A549 (cell line): Measurements from ENCODE around the gene TMEM186. TPM values are rescaled to one million over a fixed set of nuclear protein-coding genes. Genes with fewer than 3 reads are reported as not detected.
A peak's percentile ranks its signal among the peaks of the same experiment; 100 is the strongest.

Experiments used
- ATAC-seq, 2 experiments: fragments of 200-7000 bp in 1 of 2; fragments of >200 bp in 1 of 2; cut with Nextera tagmentation in 1 of 2; cut with Tn5 transposase in 1 of 2; 3 replicates each; pipeline versions ENCODE4 v1.8.0 to v1.9.1; 2018 to 2020; ENCODE audit warnings: mild to moderate bottlenecking in 1 of 2, moderate library complexity in 1 of 2
- CTCF ChIA-PET: fragments of 300-600 bp; sonication (Branson Sonifier 250); formaldehyde crosslinking; extraction: SDS; loops from one replicate; lab custom pipeline; 2021; ENCODE audit warnings: antibody characterized with exemption, inconsistent platforms; lab: Yijun Ruan, JAX
- POLR2A ChIA-PET: fragments of 350-600 bp; formaldehyde crosslinking; extraction: SDS; loops from one replicate; lab custom pipeline; 2021; ENCODE audit warnings: antibody characterized with exemption, inconsistent platforms; lab: Yijun Ruan, JAX
- DNase-seq, 2 experiments: peaks; one replicate each; pipeline versions ENCODE4 v3.0.0 to v3.0.0-alpha.2; 2011 to 2016; ENCODE audit warnings: low read depth in 1 of 2, low spot score in 1 of 2
- FAIRE-seq: peaks from 2 replicates; lab custom pipeline; 2011; peaks lifted over from hg19 to GRCh38; lab: Jason Lieb, UNC
- H3K27ac ChIP-seq, 2 experiments: fragments of >200 bp; sonication (Bioruptor Twin); formaldehyde crosslinking; 3 replicates each; pipeline ENCODE4 v1.5.1; 2016 to 2017
- H3K4me1 ChIP-seq: fragments of >200 bp; sonication (Bioruptor Twin); formaldehyde crosslinking; 3 replicates; pipeline ENCODE4 v1.6.1; 2016
- H3K4me2 ChIP-seq: fragments of >200 bp; sonication (Bioruptor Twin); formaldehyde crosslinking; 3 replicates; pipeline ENCODE4 v1.6.1; 2016
- H3K4me3 ChIP-seq: fragments of >200 bp; sonication (Bioruptor Twin); formaldehyde crosslinking; 3 replicates; pipeline ENCODE4 v1.5.1; 2016
- H3K9me3 ChIP-seq: fragments of >200 bp; sonication (Bioruptor Twin); formaldehyde crosslinking; 3 replicates; pipeline ENCODE4 v1.6.1; 2016
- ATOH8 ChIP-seq: fragments of 250-450 bp; sonication (Bioruptor Pico); IDR thresholded peaks from 2 replicates; pipeline ENCODE4 v1.5.0; 2020; ENCODE audit warnings: low read depth, mild to moderate bottlenecking, moderate library complexity
- BCL3 ChIP-seq: fragments of >200 bp; sonication (Bioruptor Twin); formaldehyde crosslinking; IDR thresholded peaks from 3 replicates; pipeline ENCODE4 v1.6.1; 2016
- BHLHE40 ChIP-seq: IDR thresholded peaks from 2 replicates; pipeline ENCODE4 v1.6.1; 2012; ENCODE audit warnings: low read depth, low read length, inconsistent platforms
- CBX8 ChIP-seq: fragments of 200-600 bp; sonication (generic); IDR thresholded peaks from 2 replicates; pipeline ENCODE4 v1.6.1; 2016
- CHD4 ChIP-seq: fragments of 200-600 bp; sonication (generic); IDR thresholded peaks from 2 replicates; pipeline ENCODE4 v1.6.1; 2016; ENCODE audit warnings: antibody characterized with exemption, mild to moderate bottlenecking, borderline replicate concordance
- CTCF ChIP-seq: fragments of >200 bp; sonication (Bioruptor Twin); formaldehyde crosslinking; IDR thresholded peaks from 3 replicates; pipeline ENCODE4 v1.5.1; 2016
- E2F6 ChIP-seq: IDR thresholded peaks from 2 replicates; pipeline ENCODE4 v1.6.1; 2012; ENCODE audit warnings: low read depth, borderline replicate concordance
- EHF ChIP-seq: fragments of 250-450 bp; sonication (Bioruptor Pico); IDR thresholded peaks from 2 replicates; pipeline ENCODE4 v1.5.0; 2020; ENCODE audit warnings: mild to moderate bottlenecking
- EHMT2 ChIP-seq: fragments of 200-600 bp; sonication (generic); IDR thresholded peaks from 2 replicates; pipeline ENCODE4 v1.6.1; 2016; ENCODE audit warnings: antibody characterized with exemption, low read depth, mild to moderate bottlenecking, moderate library complexity
- ESRRA ChIP-seq: fragments of 150-350 bp; IDR thresholded peaks from 2 replicates; pipeline ENCODE4 v1.6.1; 2014; ENCODE audit warnings: mild to moderate bottlenecking, low read length, borderline replicate concordance
- FOXS1 ChIP-seq: fragments of 250-450 bp; sonication (Bioruptor Pico); IDR thresholded peaks from 2 replicates; pipeline ENCODE4 v1.5.0; 2020; ENCODE audit warnings: mild to moderate bottlenecking, moderate library complexity
- GATA3 ChIP-seq: IDR thresholded peaks from 2 replicates; pipeline ENCODE4 v1.6.1; 2012; ENCODE audit warnings: borderline replicate concordance
- HDAC2 ChIP-seq: fragments of 200-600 bp; sonication (generic); IDR thresholded peaks from 2 replicates; pipeline ENCODE4 v1.6.1; 2016
- HEYL ChIP-seq: fragments of 250-450 bp; sonication (Bioruptor Pico); IDR thresholded peaks from 2 replicates; pipeline ENCODE4 v1.8.0; 2021; ENCODE audit warnings: mild to moderate bottlenecking, moderate library complexity
- HOXA7 ChIP-seq: fragments of 250-450 bp; sonication (Bioruptor Pico); IDR thresholded peaks from 2 replicates; pipeline ENCODE4 v1.5.0; 2020; ENCODE audit warnings: mild to moderate bottlenecking, moderate library complexity
- HOXB5 ChIP-seq: fragments of 250-450 bp; sonication (Bioruptor Pico); IDR thresholded peaks from 2 replicates; pipeline ENCODE4 v1.5.0; 2020; ENCODE audit warnings: mild to moderate bottlenecking, moderate library complexity
- JUN ChIP-seq, 2 experiments: fragments of >200 bp; sonication (Bioruptor Twin); formaldehyde crosslinking; IDR thresholded peaks; 2 replicates in 1 of 2; 3 replicates in 1 of 2; pipeline ENCODE4 v1.6.1; 2016 to 2017
- JUNB ChIP-seq: fragments of >200 bp; sonication (Bioruptor Twin); formaldehyde crosslinking; IDR thresholded peaks from 2 replicates; pipeline ENCODE4 v1.6.1; 2016
- MYC ChIP-seq: IDR thresholded peaks from 2 replicates; pipeline ENCODE4 v1.6.1; 2012; ENCODE audit warnings: mild to moderate bottlenecking, inconsistent platforms, low read length, improper control_type of control experiment, borderline replicate concordance
- NFE2L2 ChIP-seq: fragments of 150-350 bp; conservative IDR thresholded peaks from 2 replicates; pipeline ENCODE4 v1.6.1; 2014; ENCODE audit warnings: low read length
- PBX3 ChIP-seq: IDR thresholded peaks from 2 replicates; pipeline ENCODE4 v1.6.1; 2012
- PHF8 ChIP-seq: fragments of 200-600 bp; sonication (generic); IDR thresholded peaks from 2 replicates; pipeline ENCODE4 v1.6.1; 2016; ENCODE audit warnings: low read depth, mild to moderate bottlenecking, antibody characterized with exemption, moderate library complexity, borderline replicate concordance
- POLR2A ChIP-seq: IDR thresholded peaks from 2 replicates; pipeline ENCODE4 v1.6.1; 2012; ENCODE audit warnings: mild to moderate bottlenecking, low read length
- RARB ChIP-seq: fragments of 250-450 bp; sonication (Bioruptor Pico); IDR thresholded peaks from 2 replicates; pipeline ENCODE4 v1.8.0; 2021; ENCODE audit warnings: mild to moderate bottlenecking, moderate library complexity
- RCOR1 ChIP-seq: fragments of 150-350 bp; IDR thresholded peaks from 2 replicates; pipeline ENCODE4 v1.6.1; 2014; ENCODE audit warnings: antibody characterized with exemption, low read length, low read depth
- REST ChIP-seq: fragments of 200-600 bp; sonication (generic); IDR thresholded peaks from 2 replicates; pipeline ENCODE4 v1.6.1; 2016; ENCODE audit warnings: antibody characterized with exemption, mild to moderate bottlenecking, moderate library complexity
- RFX5 ChIP-seq: fragments of 450-650 bp; IDR thresholded peaks from 2 replicates; pipeline ENCODE4 v1.7.1; 2014; ENCODE audit warnings: antibody characterized with exemption, mild to moderate bottlenecking, moderate library complexity
- SREBF2 ChIP-seq: fragments of 450-650 bp; IDR thresholded peaks from 2 replicates; pipeline ENCODE4 v1.6.1; 2014; ENCODE audit warnings: mild to moderate bottlenecking, moderate library complexity
- TFCP2L1 ChIP-seq: fragments of 250-450 bp; sonication (Bioruptor Pico); IDR thresholded peaks from 2 replicates; pipeline ENCODE4 v1.5.0; 2021; ENCODE audit warnings: mild to moderate bottlenecking
- ZFP36 ChIP-seq: fragments of 450-650 bp; IDR thresholded peaks from 2 replicates; pipeline ENCODE4 v1.6.1; 2014; ENCODE audit warnings: borderline replicate concordance; ENCODE audit not compliant: partially characterized antibody
- ZSCAN20 ChIP-seq: fragments of 250-450 bp; sonication (Bioruptor Pico); IDR thresholded peaks from 2 replicates; pipeline ENCODE4 v1.8.0; 2022; ENCODE audit warnings: mild to moderate bottlenecking, moderate library complexity
- whole genome bisulfite sequencing: methylation state at CpG from one replicate; pipeline ENCODE4 v1.1.6; 2017; ENCODE audit errors: missing lambda C conversion rate; 5-methylcytosine and 5-hydroxymethylcytosine counted together
- polyA minus RNA-seq: library from RNA; depleted of rRNA, polyadenylated mRNA; stranded (reverse); fragments of >200 nt; gene quantifications from 2 replicates; pipeline ENCODE4 v1.2.3, GENCODE V29; 2011; rRNA and poly(A)+ RNA removed
- polyA plus RNA-seq, 4 experiments: library from polyadenylated mRNA; depleted of rRNA in 3 of 4; stranded (reverse); fragments of >200 nt; fragmentation: RNase III in 1 of 4; extraction: RNeasy Plus Mini Kit Qiagen cat#74134 plus additional on column Dnase treatment in 1 of 4; gene quantifications; 2 replicates in 3 of 4; 3 replicates in 1 of 4; pipeline ENCODE4 v1.2.3, GENCODE V29; 2011 to 2017

Gene TMEM186
- polyA plus RNA-seq (2011; rRNA removed) = 10.9 and 12.1 TPM in 2 replicates
- 10.2 and 10.4 TPM in 2 replicates for polyA plus RNA-seq (2012; cell fraction: cytosol; rRNA removed)
- 5.3 and 7.4 TPM in 2 replicates for polyA plus RNA-seq (2012; cell fraction: nucleus; rRNA removed)
- polyA plus RNA-seq (2017; fragmentation: RNase III; extraction: RNeasy Plus Mini Kit Qiagen cat#74134 plus additional on column Dnase treatment) = 11.5 to 12.7 TPM (median 12.0 TPM) in 3 replicates
- 6.7 and 8.1 TPM in 2 replicates for polyA minus RNA-seq

- H3K27ac ChIP-seq = peak within 1 kb of the TSS; percentile 95 to 96
- H3K4me2 ChIP-seq = peak within 1 kb of the TSS; percentile 97
- H3K4me3 ChIP-seq = peak within 1 kb of the TSS; percentile 88
- ChIA-PET CTCF (interaction anchor here (0.6 to 2.6 kb wide), 6 partner anchors 23 to 230 kb away, joined by 3 to 36 read pairs (median 4); no protein-coding TSS in a partner anchor), POLR2A (no interaction called here)
- FAIRE-seq = no peak
- peaks cover 28% of the 10 kb centered on the region for H3K4me1 ChIP-seq
- ATAC-seq = peak; percentile 97 to 98
- H3K9me3 ChIP-seq = no peaks in the 10 kb centered on the region
- 1% methylated on average over 40 of the region's 61 CpGs for WGBS
- peak; percentile 96 to 98 for DNase-seq
- TF ChIP-seq CTCF = no peak
- TF ChIP-seq EHMT2 = no peak
- no peak for TF ChIP-seq BHLHE40
- TF ChIP-seq ESRRA = no peak
- TF ChIP-seq GATA3 = no peak
- no peak for TF ChIP-seq REST
- no peak for TF ChIP-seq ATOH8
- TF ChIP-seq RFX5 = peak; percentile 19; the same call in 1 of the 2 replicates
- TF ChIP-seq MYC = peak; percentile 86
- TF ChIP-seq SREBF2 = no peak
- TF ChIP-seq RCOR1 = no peak
- TF ChIP-seq NFE2L2 = no peak
- TF ChIP-seq TFCP2L1 (CRISPR knock-in tag) = peak; percentile 53; the same call in 1 of the 2 replicates
- no peak for TF ChIP-seq HOXA7
- peak; percentile 90; the same call in 2 of the 3 replicates for TF ChIP-seq BCL3
- no peak for TF ChIP-seq CHD4
- no peak for TF ChIP-seq CBX8
- no peak for TF ChIP-seq ZSCAN20 (CRISPR knock-in tag)
- TF ChIP-seq RARB (CRISPR knock-in tag) = no peak
- TF ChIP-seq FOXS1 (CRISPR knock-in tag) = 0 out of 2 replicates have a peak, but pooled peaks have one; percentile 22
- TF ChIP-seq HOXB5 = peak; percentile 76; the same call in 1 of the 2 replicates
- TF ChIP-seq ZFP36 = no peak
- TF ChIP-seq EHF = peak; percentile 90; the same call in 1 of the 2 replicates
- TF ChIP-seq JUN (IDR thresholded peaks at IDR 0.05) = peak; percentile 83 to 92; a peak in 4 of 5 replicates
- TF ChIP-seq HEYL (CRISPR knock-in tag) = 0 out of 2 replicates have a peak, but pooled peaks have one; percentile 24
- TF ChIP-seq PHF8 = peak; percentile 84
- TF ChIP-seq HDAC2 = no peak
- TF ChIP-seq POLR2A = peak; percentile 89
- no peak; the same call in 1 of the 2 replicates for TF ChIP-seq PBX3
- no peak for TF ChIP-seq JUNB
- peak; percentile 85 for TF ChIP-seq E2F6
Measured at GRCh38 chr16:8797364-8798173, at the start of gene TMEM186, which contains the start of gene PMM2. Gene TMEM186, minus strand, starts transcription at chr16:8797639. Its CDS starts 25 bp downstream, at chr16:8797614. Gene PMM2, plus strand, starts transcription at chr16:8797839. Its CDS starts 44 bp downstream, at chr16:8797883.
